ENCODE measurements around the gene AKAP6.

GRCh38 chr14:32667791-32668190 lies 338.7 kb downstream of the AKAP6 start:
- TF ChIP-seq CTCF (IDR thresholded peaks at IDR 0.05 in 2 of 3, conservative IDR thresholded peaks at IDR 0.05 in 1 of 3; ENCODE audit: control insufficient read depth in 2 of 3, extremely low read depth in 1 of 3, insufficient read depth in 1 of 3, low read depth in 3 of 3, low read length in 3 of 3) (no peak), NFIC (IDR thresholded peaks at IDR 0.05; ENCODE audit: low read depth, low read length) (no peak)
